Nasal cavity respiratory epithelium epithelial cell of viscerocranial mucosa (primary cell): Measurements from ENCODE around the gene ALG8. TPM values are rescaled to one million over a fixed set of nuclear protein-coding genes. Genes with fewer than 3 reads are reported as not detected.

Source experiments
- total RNA-seq: library from RNA; depleted of rRNA; stranded (reverse); fragments of >200 nt; gene quantifications from 2 replicates; pipeline ENCODE4 v1.2.3, GENCODE V29; 2014

ALG8 gene
- 21.5 and 22.4 TPM in 2 replicates for total RNA-seq

DNA sequence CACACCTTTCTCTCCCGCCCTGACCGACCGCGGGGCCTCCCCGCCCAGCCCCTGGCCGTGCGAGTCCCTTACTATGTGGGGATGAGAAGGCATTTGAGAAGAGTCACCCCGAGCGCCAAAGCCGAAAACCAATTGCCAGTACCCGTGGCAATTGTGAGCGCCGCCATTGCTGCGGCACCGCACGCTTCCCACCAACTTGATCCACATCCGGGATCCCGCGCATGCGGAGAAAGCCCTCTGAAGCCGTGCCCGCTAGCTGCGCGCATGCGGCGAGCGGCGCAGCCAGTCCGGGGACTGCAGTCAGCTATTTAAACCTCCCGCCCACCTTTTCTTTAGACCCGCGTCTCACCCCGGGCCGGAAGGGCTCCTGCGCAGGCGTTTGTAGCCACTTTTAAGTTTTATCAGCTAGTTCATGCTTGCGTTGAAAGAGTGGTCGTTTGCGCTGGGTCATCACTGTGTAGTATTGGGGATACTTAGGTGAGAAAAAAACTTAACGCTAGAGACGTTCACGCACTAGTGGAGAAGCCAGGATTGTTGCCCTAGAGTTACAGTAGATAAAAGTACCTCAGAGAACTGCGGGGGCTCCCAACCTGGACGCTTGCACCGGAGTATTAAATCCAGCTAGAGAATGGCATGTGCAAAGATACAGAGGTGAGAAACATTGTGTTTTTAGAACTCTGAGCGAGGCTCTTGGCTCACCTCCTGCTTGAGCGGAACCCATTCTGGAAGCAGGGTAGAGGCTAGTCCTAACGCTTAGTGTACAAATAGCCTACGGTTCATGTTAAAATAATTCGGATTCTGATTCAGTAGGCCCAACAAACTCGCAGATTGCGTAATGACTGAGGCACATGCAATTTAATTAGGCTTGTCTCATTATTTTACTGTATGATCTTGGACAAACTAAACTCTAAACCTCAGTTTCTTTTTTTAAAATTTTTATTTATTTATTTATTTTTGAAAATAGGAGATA, at the start of gene ALG8:
Gene ALG8, minus strand, starts transcription at position 205 of the 970 bp plus-strand sequence. Its CDS starts 38 bp downstream, at position 167.

DNA sequence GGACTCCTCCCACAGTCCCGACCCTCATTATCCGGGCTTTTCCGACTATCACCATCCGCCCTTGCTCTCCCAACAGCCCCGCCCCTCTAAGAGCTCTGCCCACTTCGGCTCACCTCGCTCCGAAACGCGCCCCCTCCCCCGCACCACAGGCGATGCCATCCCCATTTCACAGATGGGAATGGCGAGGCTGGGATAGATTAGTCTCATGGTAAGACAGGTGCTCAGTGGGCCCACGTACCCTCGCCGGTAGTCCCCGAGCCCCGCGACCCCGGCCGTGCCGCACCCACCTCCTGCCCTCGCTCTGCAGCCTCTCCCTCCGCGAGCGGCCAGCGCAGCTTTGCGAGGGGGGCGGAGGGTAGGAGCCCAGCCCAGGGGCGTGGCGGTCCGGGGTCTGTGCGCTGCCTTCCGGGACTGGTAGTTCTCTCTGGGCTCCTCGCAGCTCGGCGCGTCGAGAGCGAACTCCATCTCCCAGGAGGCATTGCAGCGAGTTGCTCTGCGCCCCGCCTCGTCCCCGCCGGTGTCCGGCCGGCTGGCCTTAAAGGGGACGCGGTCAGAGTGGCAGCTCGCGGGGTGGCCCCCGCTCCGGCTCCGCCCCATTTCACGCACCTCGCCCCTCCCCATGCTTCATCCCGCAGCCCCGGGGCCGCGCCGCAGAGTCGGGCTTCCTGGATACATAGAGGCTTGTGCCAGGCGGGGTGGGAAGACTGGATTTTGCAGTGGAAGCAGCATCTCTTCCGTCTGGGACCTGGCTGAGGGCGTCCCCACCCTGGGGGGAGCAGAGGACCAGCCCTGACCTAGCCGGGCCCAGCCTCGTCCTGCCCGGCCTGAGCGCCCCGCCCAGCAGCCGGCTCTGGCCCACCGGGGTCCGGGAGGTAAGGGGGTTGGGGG, 49.1 kb upstream of the ALG8 start, which contains the start of the genes KCTD21 and USP35:
Gene KCTD21, minus strand, starts transcription at position 341 of the 888 bp plus-strand sequence. CDS start 14,072 bp downstream, outside the sequence.
Gene USP35, plus strand, starts transcription at position 634 of the 888 bp plus-strand sequence. CDS start 7,327 bp downstream, outside the sequence.

DNA sequence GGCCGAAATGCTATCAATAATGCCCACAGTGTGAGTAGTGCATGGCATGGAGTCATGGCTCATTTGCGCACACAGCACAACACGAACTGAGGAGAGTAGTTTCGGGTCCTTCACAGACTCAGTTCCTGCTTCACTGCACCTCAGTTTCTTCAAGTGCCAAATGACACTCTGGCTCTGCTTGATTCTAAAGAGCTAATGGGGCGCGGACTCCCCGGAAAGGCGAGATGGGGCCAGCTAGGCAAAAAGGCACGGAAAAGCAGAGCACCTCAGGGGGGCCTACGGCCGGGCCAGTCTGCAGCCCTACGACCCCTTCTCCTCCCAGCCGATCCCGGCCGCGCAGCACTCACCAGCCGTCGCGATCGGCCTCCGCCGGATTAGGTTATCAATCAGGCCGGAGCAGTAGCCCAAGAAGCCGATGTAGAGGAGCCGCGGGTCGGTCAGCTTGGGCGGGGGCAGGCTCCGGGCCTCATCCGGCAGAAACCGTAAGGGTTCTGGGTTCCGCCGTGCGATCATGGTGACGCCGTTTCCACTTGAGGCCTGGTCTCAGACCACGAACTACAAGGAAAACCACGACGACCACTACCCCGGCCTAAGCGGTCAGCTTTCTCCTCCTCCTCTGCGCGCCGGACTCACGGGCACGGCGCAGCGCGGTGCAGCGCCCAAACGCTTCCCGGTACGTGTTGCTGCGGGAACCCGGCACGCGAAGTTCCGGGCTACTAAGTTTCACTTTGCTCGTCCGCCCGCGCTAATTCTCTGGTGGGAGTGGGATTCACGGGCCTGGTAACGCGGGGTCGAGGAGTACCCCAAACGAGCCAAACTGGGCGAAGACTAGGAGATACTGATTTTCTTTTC, 60.0 kb downstream of the ALG8 start, which contains the start of gene NDUFC2:
Gene NDUFC2, minus strand, starts transcription at position 631 of the 852 bp plus-strand sequence. Its CDS starts 118 bp downstream, at position 513.

DNA sequence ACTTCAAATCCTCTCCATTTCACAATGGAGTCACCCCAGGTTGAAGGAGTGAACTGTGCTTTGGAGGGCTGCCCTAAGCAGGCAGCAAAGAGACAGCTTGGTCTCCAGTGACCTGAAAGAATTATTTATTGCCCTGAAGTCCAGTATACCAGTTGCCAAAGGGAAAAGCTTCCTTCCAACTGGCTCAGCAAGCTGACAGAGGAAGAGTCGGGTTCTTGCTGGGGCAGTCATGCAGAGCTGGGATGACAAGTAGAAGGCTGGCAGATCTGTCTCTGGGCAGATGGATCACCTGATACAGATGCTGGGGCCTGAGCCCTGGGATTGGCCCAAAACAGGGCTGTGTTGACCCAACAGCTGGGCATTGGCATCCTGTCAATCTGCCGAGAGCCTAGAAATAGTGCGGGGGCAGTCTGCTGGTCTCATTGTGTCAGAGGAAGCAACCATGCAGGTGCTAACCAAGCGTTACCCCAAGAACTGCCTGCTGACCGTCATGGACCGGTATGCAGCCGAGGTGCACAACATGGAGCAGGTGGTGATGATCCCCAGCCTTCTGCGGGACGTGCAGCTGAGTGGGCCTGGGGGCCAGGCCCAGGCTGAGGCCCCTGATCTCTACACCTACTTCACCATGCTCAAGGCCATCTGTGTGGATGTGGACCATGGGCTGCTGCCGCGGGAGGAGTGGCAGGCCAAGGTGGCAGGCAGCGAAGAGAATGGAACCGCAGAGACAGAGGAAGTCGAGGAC, 75.8 kb downstream of the ALG8 start, which contains the start of gene THRSP:
Gene THRSP, plus strand, starts transcription at position 422 of the 742 bp plus-strand sequence. Its CDS starts 21 bp downstream, at position 443.

Other genes with a start within 250 kb of the ALG8 start
- gene INTS4, start 145.0 kb downstream of the ALG8 start, total RNA-seq = 22.2 and 25.9 TPM in 2 replicates
- gene KCTD14, start 116.3 kb downstream of the ALG8 start, total RNA-seq = 1.6 and 2.4 TPM in 2 replicates
- not detected in 2 replicates for gene THRSP, start 75.8 kb downstream of the ALG8 start, total RNA-seq
- gene NDUFC2, start 59.8 kb downstream of the ALG8 start, total RNA-seq = 59.3 and 64.6 TPM in 2 replicates
- gene KCTD21, start 49.0 kb upstream of the ALG8 start, total RNA-seq = 4.8 and 10.3 TPM in 2 replicates
- gene USP35, start 49.3 kb upstream of the ALG8 start, total RNA-seq = 2.7 and 7.1 TPM in 2 replicates